Measurements from ENCODE around the gene MKNK1.

Gene MKNK1

GRCh38 chr1:46647611-46648010, 43.5 kb upstream of the MKNK1 start:
- no peak for DNase-seq (ENCODE audit: insufficient read length, low spot score)
- FAIRE-seq, result no peak
- TF ChIP-seq CTCF (IDR thresholded peaks at IDR 0.05; ENCODE audit: insufficient read depth, missing control alignments), result no peak

GRCh38 chr1:46646844-46647243, 42.8 kb upstream of the MKNK1 start:
- TF ChIP-seq CTCF (IDR thresholded peaks at IDR 0.05; ENCODE audit: insufficient read depth, missing control alignments), result no peak
- no peak for FAIRE-seq
- no peak for DNase-seq (ENCODE audit: insufficient read length, low spot score)

- FAIRE-seq (no peak), DNase-seq (ENCODE audit: insufficient read length, low spot score) (no peak)
- no peak for TF ChIP-seq CTCF (IDR thresholded peaks at IDR 0.05; ENCODE audit: insufficient read depth, missing control alignments)
These were observed 42.3 kb upstream of the MKNK1 start for GRCh38 chr1:46646331-46646730.

GRCh38 chr1:46645815-46646214, 41.7 kb upstream of the MKNK1 start:
- TF ChIP-seq CTCF (IDR thresholded peaks at IDR 0.05; ENCODE audit: insufficient read depth, missing control alignments), result no peak
- no peak for FAIRE-seq
- DNase-seq (ENCODE audit: insufficient read length, low spot score), result no peak

GRCh38 chr1:46643368-46643775, 39.3 kb upstream of the MKNK1 start:
- DNase-seq (ENCODE audit: insufficient read length, low spot score) (no peak), FAIRE-seq (no peak)
- no peak for TF ChIP-seq CTCF (IDR thresholded peaks at IDR 0.05; ENCODE audit: insufficient read depth, missing control alignments)

GRCh38 chr1:46642115-46642680, 38.1 kb upstream of the MKNK1 start:
- DNase-seq (ENCODE audit: insufficient read length, low spot score) (no peak), FAIRE-seq (no peak)
- TF ChIP-seq CTCF (IDR thresholded peaks at IDR 0.05; ENCODE audit: insufficient read depth, missing control alignments), result no peak

- DNase-seq (ENCODE audit: insufficient read length, low spot score) (no peak), FAIRE-seq (no peak)
- TF ChIP-seq CTCF (IDR thresholded peaks at IDR 0.05; ENCODE audit: insufficient read depth, missing control alignments), result no peak
These were observed 35.5 kb upstream of the MKNK1 start for GRCh38 chr1:46639547-46639946.
